NCI-H2029 (cell line): ENCODE measurements around the gene TRIM67.

ENCODE experiments used
- DNase-seq: peaks from one replicate; lab custom pipeline; 2025; lab: John Stamatoyannopoulos, UW

Gene TRIM67

GRCh38 chr1:231233735-231234417 is 72.0 kb downstream of the TRIM67 start:
- DNase-seq = no peak

GRCh38 chr1:231234506-231234905 is 72.6 kb downstream of the TRIM67 start:
- no peak for DNase-seq

GRCh38 chr1:231235526-231236207 is 73.8 kb downstream of the TRIM67 start:
- DNase-seq = no peak

- peak; percentile 89 for DNase-seq
These were observed 74.3 kb downstream of the TRIM67 start for GRCh38 chr1:231236208-231236591.

GRCh38 chr1:231236938-231237337 is 75.1 kb downstream of the TRIM67 start:
- DNase-seq = peak; percentile 16

GRCh38 chr1:231238298-231238697 is 76.4 kb downstream of the TRIM67 start:
- DNase-seq = no peak

- no peak for DNase-seq
These were observed 78.6 kb downstream of the TRIM67 start for GRCh38 chr1:231240531-231240882.

- DNase-seq = peak; percentile 72
These were observed 79.3 kb downstream of the TRIM67 start, which contains the start of gene GNPAT for GRCh38 chr1:231240883-231241735. GNPAT (plus strand) TSS chr1:231241212; CDS start chr1:231241379, 167 bp downstream.

GRCh38 chr1:231241750-231242149 is 79.9 kb downstream of the TRIM67 start:
- peak; percentile 5 for DNase-seq

GRCh38 chr1:231242516-231243198 is 80.8 kb downstream of the TRIM67 start:
- no peak for DNase-seq

- no peak for DNase-seq
These were observed 86.9 kb downstream of the TRIM67 start for GRCh38 chr1:231248778-231249177.

GRCh38 chr1:231252336-231252735 is 90.5 kb downstream of the TRIM67 start:
- no peak for DNase-seq

- no peak for DNase-seq
These were observed 98.5 kb downstream of the TRIM67 start for GRCh38 chr1:231260351-231260750.

- no peak for DNase-seq
These were observed 102.8 kb downstream of the TRIM67 start for GRCh38 chr1:231264642-231265041.

GRCh38 chr1:231265379-231265778 is 103.5 kb downstream of the TRIM67 start:
- DNase-seq = no peak

GRCh38 chr1:231266811-231267322 is 105.0 kb downstream of the TRIM67 start:
- DNase-seq = no peak
